Adrenal gland (tissue), 19 donors: ENCODE measurements around the gene KLK15. TPM values are rescaled to one million over a fixed set of nuclear protein-coding genes. Genes with fewer than 3 reads are reported as not detected.

ENCODE experiments used
- DNase-seq, 7 donors: peaks; one replicate each; pipeline ENCODE4 v3.0.0-alpha.2; 2019 to 2020
- H3K27ac ChIP-seq, 5 donors: fragments of 200-600 bp; sonication (generic) in 4 of 5; 1 replicate in 3 of 5; 2 replicates in 2 of 5; pipeline versions ENCODE4 v1.5.1 to v1.8.0; 2016 to 2020; ENCODE audit warnings: mild to moderate bottlenecking in 1 of 5
- H3K27me3 ChIP-seq: fragments of 200-600 bp; 2 replicates; pipeline ENCODE4 v1.8.0; 2021
- H3K36me3 ChIP-seq, 2 donors: fragments of 200-600 bp; replicated peaks in 1 of 2; 1 replicate in 1 of 2; 2 replicates in 1 of 2; pipeline versions ENCODE4 v1.5.1 to v1.8.0; 2018 to 2022
- H3K4me1 ChIP-seq, 2 donors: fragments of 200-600 bp; replicated peaks in 1 of 2; 1 replicate in 1 of 2; 2 replicates in 1 of 2; pipeline versions ENCODE4 v1.5.1 to v1.8.0; 2018 to 2021
- H3K4me3 ChIP-seq, 4 donors: fragments of 200-600 bp; sonication (generic) in 3 of 4; one replicate each; pipeline ENCODE4 v1.5.1; 2016 to 2018
- H3K9me3 ChIP-seq, 3 donors: fragments of 200-600 bp; sonication (generic) in 1 of 3; replicated peaks in 1 of 3; 1 replicate in 2 of 3; 2 replicates in 1 of 3; pipeline versions ENCODE4 v1.5.1 to v1.8.0; 2016 to 2021
- POLR2A ChIP-seq, 2 donors: fragments of 450-650 bp; IDR thresholded peaks; one replicate each; pipeline ENCODE4 v1.6.1; 2017; ENCODE audit warnings: antibody characterized with exemption in 2 of 2, mild to moderate bottlenecking in 2 of 2, moderate library complexity in 1 of 2
- WGBS, 4 donors: extraction: QIAGEN DNeasy Blood & Tissue Kit in 2 of 4; methylation state at CpG; one replicate each; pipeline versions ENCODE4 v1.1.5 to v1.1.7; 2013 to 2017; 5-methylcytosine and 5-hydroxymethylcytosine counted together
- intact Hi-C, 2 donors: fragments of 100-400 bp; cut with DNase I; formaldehyde crosslinking; loops; one replicate each; pipeline versions ENCODE4 v1.14.1 to v1.15.0; 2022 to 2023
- long read RNA-seq, 10 donors: library from polyadenylated mRNA in 3 of 10; unstranded in 2 of 10; stranded (forward) in 1 of 10; transcript quantifications; one replicate each; pipeline ENCODE4 v2.0.0 and lab custom pipeline, GENCODE V29; 2021 to 2026
- polyA plus RNA-seq, 3 donors: library from polyadenylated mRNA; stranded (reverse); fragments of 200-250 nt in 2 of 3; fragments of 350-450 nt in 1 of 3; fragmentation: Illumina TruSeq in 1 of 3; extraction: RNeasy Lipid Tissue Mini Kit (QIAGEN cat#74804) in 1 of 3; gene quantifications; one replicate each; pipeline ENCODE4 v1.2.3, GENCODE V29; 2013 to 2014
- total RNA-seq, 9 donors: library from RNA; depleted of rRNA in 4 of 9; stranded (reverse); fragments of >200 nt in 4 of 9; fragments of 120-200 nt in 1 of 9; fragmentation: NEBNext Ultra II Directional in 1 of 9; extraction: Animal tissue kit (Norgen Biotek cat#: 25700) in 1 of 9; gene quantifications; one replicate each; pipeline versions ENCODE4 v1.1.0 to v1.2.4, GENCODE V29; 2013 to 2023
- TF ChIP-seq, protein P1 (sequence below), 6 experiments: fragments of 450-650 bp in 4 of 6; fragments of 200-600 bp in 2 of 6; sonication (generic) in 1 of 6; IDR thresholded peaks; 1 replicate in 5 of 6; 2 replicates in 1 of 6; pipeline versions ENCODE4 v1.5.1 to v1.8.0; 2016 to 2021; ENCODE audit warnings: antibody characterized with exemption in 6 of 6, mild to moderate bottlenecking in 2 of 6, moderate library complexity in 1 of 6
- donor health status: healthy with polysubstance abuse.
- donor health status: Bipolar disorder and iron deficiency.
- donor health status: DM: yes; HTN: yes; CAD: no.
- donor health status: DM: no; HTN: no; CAD: no.
- donor health status: DM: no; HTN: no; CAD: no.
- donor health status: DM: yes; HTN: yes; CAD: no.

Gene KLK15, protein sequence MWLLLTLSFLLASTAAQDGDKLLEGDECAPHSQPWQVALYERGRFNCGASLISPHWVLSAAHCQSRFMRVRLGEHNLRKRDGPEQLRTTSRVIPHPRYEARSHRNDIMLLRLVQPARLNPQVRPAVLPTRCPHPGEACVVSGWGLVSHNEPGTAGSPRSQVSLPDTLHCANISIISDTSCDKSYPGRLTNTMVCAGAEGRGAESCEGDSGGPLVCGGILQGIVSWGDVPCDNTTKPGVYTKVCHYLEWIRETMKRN
- total RNA-seq: 1 to 10 TPM in 4 of 9 donors, under 1 TPM in 3, not detected in 2; 0.28 to 5.1 (median 1.0) TPM
- polyA plus RNA-seq: 1 to 10 TPM in 1 of 3 donors, under 1 TPM in 2; 0.15 to 1.7 (median 0.34) TPM
- long read RNA-seq, donor 1: 0 reads
- long read RNA-seq, donor 2: 0 reads
- long read RNA-seq, donor 3: 0 reads
- long read RNA-seq, donor 4, partial matches to known transcripts: 0 of 7 reads
- long read RNA-seq, donor 4, other reads (novel, unspliced or antisense): 7 of 7 reads
- long read RNA-seq, donor 5: 0 reads
- long read RNA-seq, donor 6: 0 reads
- long read RNA-seq, donor 7: 0 reads
- long read RNA-seq, donor 8: 0 reads
- long read RNA-seq, donor 9: 0 reads
- long read RNA-seq, donor 10: 0 reads

DNA sequence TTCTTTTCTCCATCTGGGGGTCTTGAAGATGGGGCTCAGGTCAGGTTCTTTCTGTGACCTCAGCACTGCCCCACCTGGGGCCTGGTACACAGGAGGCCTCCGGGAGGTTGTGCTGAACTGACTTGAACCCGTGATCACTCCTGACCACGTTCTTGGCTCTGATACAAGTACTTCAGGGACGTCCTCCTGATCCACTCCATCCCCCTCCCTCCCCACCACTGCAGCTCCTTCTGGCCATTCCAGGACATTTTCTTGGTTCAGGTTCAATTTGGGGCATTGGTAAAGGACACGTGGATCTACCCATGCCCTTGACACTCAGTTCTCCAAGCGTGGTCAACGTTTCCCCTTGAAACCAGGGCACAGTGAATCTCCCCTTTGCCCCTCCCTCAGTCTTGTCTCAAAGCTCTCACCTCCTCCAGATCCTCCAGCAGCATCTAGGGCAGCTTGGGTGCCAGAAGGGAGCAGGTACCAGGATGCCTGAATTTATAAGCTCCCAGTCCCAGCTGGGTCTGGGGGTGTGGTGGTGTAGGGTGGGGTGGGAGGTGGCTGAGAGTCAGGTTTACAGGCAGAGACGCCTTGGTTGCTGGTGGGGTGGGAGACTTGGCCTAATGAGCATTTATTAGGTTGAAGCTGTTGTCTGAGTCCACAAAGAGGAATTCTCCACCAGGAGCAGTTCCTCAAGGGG, at the start of gene KLK15:
TSS of gene KLK15 (minus strand) at position 458 of the 685 bp plus-strand sequence. CDS start 2,082 bp downstream, outside the sequence.
- H3K36me3 ChIP-seq: no peaks in the 10 kb centered on the region
- peak in 5 of 7 donors; percentile 35 to 55 (median 48) for DNase-seq
- WGBS, 4 donors: 43 to 54% (median 47%) methylated on average over 8 of the region's 8 CpGs

DNA sequence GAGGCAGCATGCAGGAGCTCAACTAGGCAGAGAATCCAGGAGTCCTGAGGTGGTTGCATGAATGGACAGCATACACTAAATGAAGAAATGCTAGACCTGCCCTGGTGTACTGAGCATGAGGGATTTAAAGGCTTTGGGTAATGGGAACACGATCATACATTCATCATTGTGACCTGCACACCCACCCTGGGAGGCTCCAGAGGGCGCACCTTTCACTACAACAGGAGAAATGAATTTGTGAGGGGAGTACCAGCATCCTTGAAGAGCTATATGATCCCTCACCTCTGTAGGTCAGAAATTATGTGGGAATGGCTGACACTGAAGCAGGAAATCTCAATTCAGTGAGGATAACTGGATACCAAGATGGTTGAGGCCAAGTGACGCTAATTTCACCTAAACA, 48.8 kb upstream of the KLK15 start:
- intact Hi-C loops: no loop called here
- Histone ChIP-seq H3K9me3 (no peaks in the 10 kb centered on the region), H3K4me3 (no peak overlapping the region), H3K27me3 (no peaks in the 10 kb centered on the region), H3K4me1 (no peaks in the 10 kb centered on the region), H3K36me3 (no peaks in the 10 kb centered on the region), H3K27ac (no peak overlapping the region)
- WGBS, 4 donors: 48 to 80% (median 79%) methylated on average over 3 of the region's 3 CpGs
- no peak for TF ChIP-seq POLR2A (IDR thresholded peaks at IDR 0.05)
- TF ChIP-seq, protein P1, sequence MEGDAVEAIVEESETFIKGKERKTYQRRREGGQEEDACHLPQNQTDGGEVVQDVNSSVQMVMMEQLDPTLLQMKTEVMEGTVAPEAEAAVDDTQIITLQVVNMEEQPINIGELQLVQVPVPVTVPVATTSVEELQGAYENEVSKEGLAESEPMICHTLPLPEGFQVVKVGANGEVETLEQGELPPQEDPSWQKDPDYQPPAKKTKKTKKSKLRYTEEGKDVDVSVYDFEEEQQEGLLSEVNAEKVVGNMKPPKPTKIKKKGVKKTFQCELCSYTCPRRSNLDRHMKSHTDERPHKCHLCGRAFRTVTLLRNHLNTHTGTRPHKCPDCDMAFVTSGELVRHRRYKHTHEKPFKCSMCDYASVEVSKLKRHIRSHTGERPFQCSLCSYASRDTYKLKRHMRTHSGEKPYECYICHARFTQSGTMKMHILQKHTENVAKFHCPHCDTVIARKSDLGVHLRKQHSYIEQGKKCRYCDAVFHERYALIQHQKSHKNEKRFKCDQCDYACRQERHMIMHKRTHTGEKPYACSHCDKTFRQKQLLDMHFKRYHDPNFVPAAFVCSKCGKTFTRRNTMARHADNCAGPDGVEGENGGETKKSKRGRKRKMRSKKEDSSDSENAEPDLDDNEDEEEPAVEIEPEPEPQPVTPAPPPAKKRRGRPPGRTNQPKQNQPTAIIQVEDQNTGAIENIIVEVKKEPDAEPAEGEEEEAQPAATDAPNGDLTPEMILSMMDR (IDR thresholded peaks at IDR 0.05): no peak
- no peak for DNase-seq

More for the DNA sequence above, at the start of gene KLK15:
- TF ChIP-seq, protein P1 (IDR thresholded peaks at IDR 0.05): no peak
- no peak for TF ChIP-seq POLR2A (IDR thresholded peaks at IDR 0.05)
- no peak within 1 kb of the TSS for H3K4me3 ChIP-seq
- peak within 1 kb of the TSS in 1 of 5 donors; percentile 32 for H3K27ac ChIP-seq
- H3K4me1 ChIP-seq: peaks cover 6 to 16% of the 10 kb centered on the region in 2 donors
- intact Hi-C loops: no loop called here
- H3K9me3 ChIP-seq: no peaks in the 10 kb centered on the region
- no peaks in the 10 kb centered on the region for H3K27me3 ChIP-seq

DNA sequence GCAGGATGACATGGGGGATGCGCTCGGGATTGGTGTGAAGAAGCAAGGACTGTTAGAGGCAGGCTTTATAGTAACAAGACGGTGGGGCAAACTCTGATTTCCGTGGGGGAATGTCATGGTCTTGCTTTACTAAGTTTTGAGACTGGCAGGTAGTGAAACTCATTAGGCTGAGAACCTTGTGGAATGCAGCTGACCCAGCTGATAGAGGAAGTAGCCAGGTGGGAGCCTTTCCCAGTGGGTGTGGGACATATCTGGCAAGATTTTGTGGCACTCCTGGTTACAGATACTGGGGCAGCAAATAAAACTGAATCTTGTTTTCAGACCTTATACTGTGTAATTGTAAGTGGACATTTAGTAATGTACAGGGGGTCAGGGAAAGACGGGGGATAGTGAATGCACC, 46.9 kb upstream of the KLK15 start:
- TF ChIP-seq POLR2A (IDR thresholded peaks at IDR 0.05): no peak
- TF ChIP-seq, protein P1 (IDR thresholded peaks at IDR 0.05): no peak
- intact Hi-C loops: no loop called here
- no peaks in the 10 kb centered on the region for H3K4me1 ChIP-seq
- no peak overlapping the region for H3K27ac ChIP-seq
- no peaks in the 10 kb centered on the region for H3K27me3 ChIP-seq
- H3K4me3 ChIP-seq: no peak overlapping the region
- no peaks in the 10 kb centered on the region for H3K9me3 ChIP-seq
- 75 to 85% (median 80%) methylated on average over 5 of the region's 5 CpGs for WGBS, 4 donors
- DNase-seq: no peak
- H3K36me3 ChIP-seq: no peaks in the 10 kb centered on the region

DNA sequence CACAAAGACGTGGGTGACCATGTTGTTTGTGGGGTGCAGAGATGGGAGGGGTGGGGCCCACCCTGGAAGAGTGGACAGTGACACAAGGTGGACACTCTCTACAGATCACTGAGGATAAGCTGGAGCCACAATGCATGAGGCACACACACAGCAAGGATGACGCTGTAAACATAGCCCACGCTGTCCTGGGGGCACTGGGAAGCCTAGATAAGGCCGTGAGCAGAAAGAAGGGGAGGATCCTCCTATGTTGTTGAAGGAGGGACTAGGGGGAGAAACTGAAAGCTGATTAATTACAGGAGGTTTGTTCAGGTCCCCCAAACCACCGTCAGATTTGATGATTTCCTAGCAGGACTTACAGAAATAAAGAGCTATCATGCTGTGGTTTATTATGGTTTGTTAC, 45.5 kb upstream of the KLK15 start:
- Histone ChIP-seq H3K4me3 (no peak overlapping the region), H3K36me3 (no peaks in the 10 kb centered on the region), H3K27ac (no peak overlapping the region), H3K9me3 (no peaks in the 10 kb centered on the region), H3K4me1 (no peaks in the 10 kb centered on the region), H3K27me3 (no peaks in the 10 kb centered on the region)
- intact Hi-C loops: no loop called here
- no peak for TF ChIP-seq POLR2A (IDR thresholded peaks at IDR 0.05)
- WGBS, 4 donors: 54 to 70% (median 67%) methylated on average over 5 of the region's 5 CpGs
- DNase-seq: no peak
